Heart right ventricle (tissue), 16 donors: ENCODE measurements around the gene SDCCAG8. TPM values are rescaled to one million over a fixed set of nuclear protein-coding genes. Genes with fewer than 3 reads are reported as not detected.

Experiments
- ATAC-seq, 8 donors: fragments of 200-7000 bp; cut with Tn5 transposase; one replicate each; pipeline ENCODE4 v1.9.1; 2020; ENCODE audit warnings: mild to moderate bottlenecking in 8 of 8, moderate library complexity in 8 of 8, moderate number of reproducible peaks in 1 of 8
- DNase-seq, 2 donors: peaks; one replicate each; pipeline ENCODE4 v3.0.0-alpha.2; 2020
- H3K27ac ChIP-seq, 10 donors: fragments of 200-600 bp; sonication (generic) in 2 of 10; one replicate each; pipeline versions ENCODE4 v1.5.0 to v1.8.0; 2020 to 2022; ENCODE audit warnings: mild to moderate bottlenecking in 3 of 10
- H3K27me3 ChIP-seq, 7 donors: fragments of 200-600 bp; one replicate each; pipeline ENCODE4 v1.8.0; 2021 to 2022; ENCODE audit warnings: mild to moderate bottlenecking in 2 of 7
- H3K36me3 ChIP-seq, 9 donors: fragments of 200-600 bp; sonication (generic) in 1 of 9; one replicate each; pipeline versions ENCODE4 v1.5.0 to v1.8.0; 2020 to 2022; ENCODE audit warnings: mild to moderate bottlenecking in 2 of 9
- H3K4me1 ChIP-seq, 9 donors: fragments of 200-600 bp; sonication (generic) in 1 of 9; one replicate each; pipeline versions ENCODE4 v1.5.0 to v1.8.0; 2020 to 2022; ENCODE audit warnings: mild to moderate bottlenecking in 4 of 9
- H3K4me3 ChIP-seq, 10 donors: fragments of 200-600 bp; sonication (generic) in 2 of 10; one replicate each; pipeline versions ENCODE4 v1.5.0 to v1.8.0; 2020 to 2022; ENCODE audit warnings: mild to moderate bottlenecking in 7 of 10, moderate library complexity in 2 of 10
- H3K9me3 ChIP-seq, 11 donors: fragments of 200-600 bp in 10 of 11; sonication (generic) in 2 of 11; one replicate each; pipeline versions ENCODE4 v1.5.0 to v1.8.0; 2013 to 2022; ENCODE audit warnings: mild to moderate bottlenecking in 2 of 11, control low read depth in 1 of 11, moderate library complexity in 1 of 11
- CTCF ChIP-seq, 9 donors: fragments of 200-600 bp; sonication (generic) in 2 of 9; IDR thresholded peaks; one replicate each; pipeline versions ENCODE4 v1.5.0 to v1.8.0; 2021 to 2022; ENCODE audit warnings: antibody characterized with exemption in 9 of 9, mild to moderate bottlenecking in 5 of 9, moderate library complexity in 1 of 9
- WGBS, 2 donors: extraction: QIAGEN DNeasy Blood & Tissue Kit; methylation state at CpG; one replicate each; pipeline ENCODE4 v1.1.7; 2013; ENCODE audit warnings: inconsistent platforms in 1 of 2; 5-methylcytosine and 5-hydroxymethylcytosine counted together
- intact Hi-C, 10 donors: fragments of 100-400 bp; cut with DNase I; formaldehyde crosslinking; loops; one replicate each; pipeline versions ENCODE4 v1.11.1 to v1.14.2; 2022
- microRNA-seq, 2 donors: library from miRNA; unstranded; fragments of <30 nt; microRNA quantifications; one replicate each; pipeline ENCODE4 v1.2.0, GENCODE V29; 2021
- polyA plus RNA-seq, 2 donors: library from polyadenylated mRNA; stranded (reverse); fragments of 200-250 nt; gene quantifications; one replicate each; pipeline ENCODE4 v1.2.3, GENCODE V29; 2013
- total RNA-seq, 10 donors: library from RNA; stranded (reverse); fragmentation: NEBNext Ultra II Directional in 3 of 10; extraction: Animal tissue kit (Norgen Biotek cat#: 25700) in 3 of 10; gene quantifications; one replicate each; pipeline versions ENCODE4 v1.2.1 to v1.2.4, GENCODE V29; 2021 to 2023
- donor health status: Arrhythmogenic right ventricular cardiomyopathy.
- donor health status: ischemic (EF 13 %, LVEDD 7.1; RV severe dilation, severe dysfunction).
- donor health status: healthy with polysubstance abuse.
- donor health status: DM: no; HTN: yes; CAD: no.
- donor health status: DM: no; HTN: no; CAD: no.
- donor health status: ischemic (EF 25% LVEDD 6.9; RV normal size, moderate dysfunction).
- donor health status: ischemic (EF 25% LVEDD 5.7; RV mildly dilated, moderate dysfunction).
- donor health status: healthy.
- donor health status: DM: yes; HTN: yes; CAD: no.
- donor health status: Ischemic cardiomyopathy.
- donor health status: ischemic (EF 35%, LVEDD 5.7; RV mildly dilated, moderate dysfunction).
- donor health status: nonischemic (EF 11% LVEDD 7.7; RV severe dilation, severe dysfunction).
- donor health status: DM: yes; HTN: yes; CAD: no.
- donor health status: PGD.
- donor health status: ischemic (EF 29% LVEDD 5.4; RV normal size, mild dysfunction).
- donor health status: nonischemic (EF 23%, LVEDD 6.1; RV moderate dilation, normal function).

The SDCCAG8 gene
- total and polyA plus RNA-seq, 12 donors = 7.7 to 37.1 (median 26.3) TPM

DNA sequence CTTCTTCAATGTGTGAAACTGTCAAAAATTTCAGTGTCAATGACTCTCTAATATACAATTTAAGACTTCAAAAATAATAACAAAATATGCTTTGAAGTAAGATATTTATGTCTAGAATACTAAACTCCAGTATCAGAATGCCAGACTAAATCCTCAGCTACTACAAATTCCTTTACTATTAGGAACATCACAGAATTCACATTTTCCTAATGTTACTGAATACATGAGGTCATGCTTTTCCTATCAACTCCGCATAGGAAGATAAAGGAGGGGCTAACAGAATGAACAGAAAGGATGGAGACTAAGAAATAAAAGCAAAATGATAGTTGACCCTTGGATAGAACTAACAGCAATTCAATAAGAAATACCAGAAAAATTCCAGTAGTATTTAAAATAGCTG is 292.7 kb downstream of the SDCCAG8 start:
- 88 to 89% methylated on average over 1 of the region's 1 CpG for whole genome bisulfite sequencing, 2 donors
- Histone ChIP-seq H3K4me3 (no peak overlapping the region), H3K36me3 (peaks cover 0 to 28% (median 0%) of the 10 kb centered on the region in 9 donors), H3K27me3 (no peaks in the 10 kb centered on the region), H3K27ac (no peak overlapping the region), H3K4me1 (no peaks in the 10 kb centered on the region), H3K9me3 (no peaks in the 10 kb centered on the region)
- intact Hi-C loops = no loop called here
- no peak for TF ChIP-seq CTCF (IDR thresholded peaks at IDR 0.05)
- ATAC-seq (no peak), DNase-seq (no peak)

DNA sequence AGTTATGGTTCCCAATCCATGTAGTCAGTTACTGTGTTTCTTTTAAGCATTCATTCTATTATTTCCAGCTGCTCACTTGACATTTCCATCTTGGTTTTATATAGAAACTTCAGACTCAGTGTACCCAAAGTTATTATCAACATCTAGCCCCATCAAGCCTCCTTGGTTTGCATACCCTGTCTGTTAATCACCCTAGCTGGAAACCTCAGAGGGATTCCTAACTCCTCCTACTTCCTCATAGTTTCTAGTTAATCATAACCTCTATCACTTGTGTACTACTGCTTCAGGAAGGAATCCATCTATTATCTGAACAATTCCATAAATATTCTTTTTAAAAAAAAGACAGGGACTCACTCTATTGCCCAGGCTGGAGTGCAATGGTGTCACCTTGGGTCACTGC is 293.3 kb downstream of the SDCCAG8 start:
- no peak for TF ChIP-seq CTCF (IDR thresholded peaks at IDR 0.05)
- no peaks in the 10 kb centered on the region for H3K27me3 ChIP-seq
- no peak overlapping the region for H3K4me3 ChIP-seq
- peaks cover 0 to 24% (median 0%) of the 10 kb centered on the region in 9 donors for H3K36me3 ChIP-seq
- no peak for ATAC-seq
- no peaks in the 10 kb centered on the region for H3K4me1 ChIP-seq
- intact Hi-C loops = no loop called here
- no peaks in the 10 kb centered on the region for H3K9me3 ChIP-seq
- DNase-seq = no peak
- no peak overlapping the region for H3K27ac ChIP-seq

Small RNA genes lying within 50 kb of the gene (microRNA-seq; reads per million reads assigned to microRNA genes)
- 3.6 reads per million in 2 donors for gene MIR4677

Other genes starting within 250 kb of the SDCCAG8 start
- gene CEP170, start 760 bp upstream of the SDCCAG8 start, total RNA-seq = 10 to 100 TPM; 37.2 to 75.5 (median 56.0) TPM
- 10 to 100 TPM in 1 of 2 donors, 1 to 10 TPM in 1; 7.3 to 35.4 TPM for gene CEP170, start 760 bp upstream of the SDCCAG8 start, polyA plus RNA-seq